Activated B cell treated with CpG ODN at 0.5 μM for 24 hours (primary cell): Measurements from ENCODE around the gene OTOS. TPM values are rescaled to one million over a fixed set of nuclear protein-coding genes. Genes with fewer than 3 reads are reported as not detected.

ENCODE experiments used
- ATAC-seq: fragments of 200-7000 bp; cut with Tn5 transposase; one replicate; pipeline ENCODE4 v1.10.0; 2021; ENCODE audit warnings: low read depth, mild to moderate bottlenecking, moderate library complexity
- CTCF ChIA-PET: fragments of 350-600 bp; sonication (Branson Sonifier 250); formaldehyde crosslinking; loops from one replicate; lab custom pipeline; 2021; ENCODE audit warnings: antibody characterized with exemption; lab: Charles Lee
- POLR2A ChIA-PET: fragments of 350-600 bp; sonication (Branson Sonifier 250); formaldehyde crosslinking; loops from one replicate; lab custom pipeline; 2021; ENCODE audit warnings: antibody characterized with exemption; lab: Charles Lee
- DNase-seq: peaks from one replicate; pipeline ENCODE4 v3.0.0; 2022
- H3K27ac Mint-ChIP-seq: one replicate; pipeline ENCODE4 v1.8.0; 2020; ENCODE audit warnings: mixed read lengths
- H3K27me3 Mint-ChIP-seq: one replicate; pipeline ENCODE4 v1.8.0; 2021; ENCODE audit warnings: mixed read lengths
- H3K36me3 Mint-ChIP-seq: one replicate; pipeline ENCODE4 v1.8.0; 2021; ENCODE audit warnings: low read depth, mixed read lengths
- H3K4me1 Mint-ChIP-seq: one replicate; pipeline ENCODE4 v1.8.0; 2021; ENCODE audit warnings: mixed read lengths
- H3K4me3 Mint-ChIP-seq: one replicate; pipeline ENCODE4 v1.8.0; 2020; ENCODE audit warnings: mild to moderate bottlenecking, mixed read lengths
- H3K9me3 Mint-ChIP-seq: one replicate; pipeline ENCODE4 v1.8.0; 2020; ENCODE audit warnings: mixed read lengths
- CTCF ChIP-seq: fragments of 200-600 bp; IDR thresholded peaks from one replicate; pipeline ENCODE4 v1.8.0; 2022; ENCODE audit warnings: antibody characterized with exemption, mild to moderate bottlenecking
- intact Hi-C: fragments of 100-400 bp; cut with micrococcal nuclease; formaldehyde crosslinking; loops from one replicate; pipeline ENCODE4 v1.15.1; 2024
- total RNA-seq: library from RNA; stranded (reverse); gene quantifications from 2 replicates; pipeline ENCODE4 v1.2.3, GENCODE V29; 2022

OTOS gene
- total RNA-seq, 1 donor from 2014 or later: not detected

GRCh38 chr2:240139011-240139441 is 1.4 kb downstream of the OTOS start:
- intact Hi-C loops: loop anchor here (5.0 to 10.0 kb wide), 4 partner anchors 204 to 1746 kb away; partner anchors contain the start of genes HDAC4 and STK25
- TF ChIP-seq CTCF: no peak
- ATAC-seq: no peak
- no peak for DNase-seq
- POLR2A ChIA-PET: no interaction called here
- Mint-ChIP-seq H3K4me3 (no peak overlapping the region), H3K9me3 (no peaks in the 10 kb centered on the region), H3K27ac (no peak overlapping the region), H3K27me3 (peaks cover 14% of the 10 kb centered on the region), H3K4me1 (peaks cover 24% of the 10 kb centered on the region), H3K36me3 (peaks cover 6% of the 10 kb centered on the region)
- CTCF ChIA-PET: interaction anchor here (8.1 kb wide), 1 partner anchor 79 kb away, joined by 106 read pairs; no protein-coding TSS in a partner anchor

- intact Hi-C loops: loop anchor here (5.0 to 10.0 kb wide), 4 partner anchors 204 to 1746 kb away; partner anchors contain the start of genes HDAC4 and STK25
- no peak overlapping the region for H3K27ac Mint-ChIP-seq
- H3K4me1 Mint-ChIP-seq: peaks cover 27% of the 10 kb centered on the region
- H3K4me3 Mint-ChIP-seq: no peak overlapping the region
- no peaks in the 10 kb centered on the region for H3K9me3 Mint-ChIP-seq
- peaks cover 6% of the 10 kb centered on the region for H3K36me3 Mint-ChIP-seq
- no peak for DNase-seq
- ChIA-PET POLR2A (no interaction called here), CTCF (interaction anchor here (8.1 kb wide), 1 partner anchor 78 kb away, joined by 106 read pairs; no protein-coding TSS in a partner anchor)
- peaks cover 11% of the 10 kb centered on the region for H3K27me3 Mint-ChIP-seq
- ATAC-seq: no peak
- TF ChIP-seq CTCF: no peak
Measured at GRCh38 chr2:240138254-240138984, 2.0 kb downstream of the OTOS start.

DNA sequence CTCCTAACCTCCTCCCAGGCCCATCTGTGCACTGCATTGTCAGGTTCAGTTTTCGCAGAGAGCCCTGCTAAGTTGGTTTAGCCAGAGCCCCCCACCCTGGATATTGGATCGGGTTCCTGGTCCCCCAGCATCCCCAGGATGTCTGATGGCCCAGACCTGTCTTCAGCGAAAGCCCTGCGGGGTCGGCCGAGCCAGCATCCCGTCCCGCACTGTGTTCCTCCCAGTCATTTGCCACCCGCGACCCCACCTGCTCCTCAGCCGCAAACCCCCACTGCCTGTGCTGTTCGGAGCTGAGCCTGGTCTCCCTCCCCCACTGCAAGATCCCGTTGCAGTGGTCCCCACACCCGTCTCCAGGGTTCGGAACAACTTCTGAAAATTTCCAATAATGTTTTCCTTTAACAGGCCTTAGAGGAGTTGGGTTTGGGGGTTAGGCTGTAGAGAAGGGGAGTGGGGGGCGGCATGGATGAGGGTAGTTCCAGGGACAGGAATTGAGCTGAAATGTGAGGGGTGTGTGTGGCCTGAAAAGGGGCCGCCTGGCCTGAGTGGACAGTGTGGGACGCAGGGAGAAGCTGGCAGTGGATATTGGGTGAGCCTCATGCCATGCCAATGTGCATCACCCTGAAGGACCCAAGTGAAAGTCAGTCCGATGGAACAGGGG is 2.7 kb downstream of the OTOS start:
- DNase-seq (no peak), ATAC-seq (no peak)
- no peaks in the 10 kb centered on the region for H3K9me3 Mint-ChIP-seq
- CTCF ChIA-PET: interaction anchor here (8.1 kb wide), 1 partner anchor 78 kb away, joined by 106 read pairs; no protein-coding TSS in a partner anchor
- no peak for TF ChIP-seq CTCF
- intact Hi-C loops: loop anchor here (2.0 to 10.0 kb wide), 5 partner anchors 203 to 1747 kb away; partner anchors contain the start of genes GPC1, HDAC4 and STK25
- peaks cover 11% of the 10 kb centered on the region for H3K27me3 Mint-ChIP-seq
- H3K27ac Mint-ChIP-seq: no peak overlapping the region
- H3K36me3 Mint-ChIP-seq: peaks cover 12% of the 10 kb centered on the region
- peak overlapping the region; percentile 88 for H3K4me3 Mint-ChIP-seq
- peaks cover 27% of the 10 kb centered on the region for H3K4me1 Mint-ChIP-seq
- POLR2A ChIA-PET: no interaction called here

GRCh38 chr2:240136671-240137292 is 3.7 kb downstream of the OTOS start:
- intact Hi-C loops: loop anchor here (1.0 to 10.0 kb wide), 6 partner anchors 111 to 1748 kb away; partner anchors contain the start of genes GPC1, HDAC4, NDUFA10 and STK25
- Mint-ChIP-seq H3K27ac (peak overlapping the region; percentile 53), H3K9me3 (no peaks in the 10 kb centered on the region), H3K4me1 (peaks cover 27% of the 10 kb centered on the region), H3K4me3 (peak overlapping the region; percentile 88), H3K36me3 (peaks cover 22% of the 10 kb centered on the region), H3K27me3 (peaks cover 5% of the 10 kb centered on the region)
- POLR2A ChIA-PET: no interaction called here
- DNase-seq: peak; percentile 40
- peak; percentile 25 for ATAC-seq
- TF ChIP-seq CTCF: no peak
- CTCF ChIA-PET: no interaction called here
